CD4-positive, alpha-beta T cell treated with Interleukin-17A for 1 hour (primary cell): ENCODE measurements around the gene EEFSEC.

ENCODE experiments used
- DNase-seq: peaks from one replicate; pipeline ENCODE4 v3.0.0-alpha.2; 2020

Gene EEFSEC, protein sequence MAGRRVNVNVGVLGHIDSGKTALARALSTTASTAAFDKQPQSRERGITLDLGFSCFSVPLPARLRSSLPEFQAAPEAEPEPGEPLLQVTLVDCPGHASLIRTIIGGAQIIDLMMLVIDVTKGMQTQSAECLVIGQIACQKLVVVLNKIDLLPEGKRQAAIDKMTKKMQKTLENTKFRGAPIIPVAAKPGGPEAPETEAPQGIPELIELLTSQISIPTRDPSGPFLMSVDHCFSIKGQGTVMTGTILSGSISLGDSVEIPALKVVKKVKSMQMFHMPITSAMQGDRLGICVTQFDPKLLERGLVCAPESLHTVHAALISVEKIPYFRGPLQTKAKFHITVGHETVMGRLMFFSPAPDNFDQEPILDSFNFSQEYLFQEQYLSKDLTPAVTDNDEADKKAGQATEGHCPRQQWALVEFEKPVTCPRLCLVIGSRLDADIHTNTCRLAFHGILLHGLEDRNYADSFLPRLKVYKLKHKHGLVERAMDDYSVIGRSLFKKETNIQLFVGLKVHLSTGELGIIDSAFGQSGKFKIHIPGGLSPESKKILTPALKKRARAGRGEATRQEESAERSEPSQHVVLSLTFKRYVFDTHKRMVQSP

DNA sequence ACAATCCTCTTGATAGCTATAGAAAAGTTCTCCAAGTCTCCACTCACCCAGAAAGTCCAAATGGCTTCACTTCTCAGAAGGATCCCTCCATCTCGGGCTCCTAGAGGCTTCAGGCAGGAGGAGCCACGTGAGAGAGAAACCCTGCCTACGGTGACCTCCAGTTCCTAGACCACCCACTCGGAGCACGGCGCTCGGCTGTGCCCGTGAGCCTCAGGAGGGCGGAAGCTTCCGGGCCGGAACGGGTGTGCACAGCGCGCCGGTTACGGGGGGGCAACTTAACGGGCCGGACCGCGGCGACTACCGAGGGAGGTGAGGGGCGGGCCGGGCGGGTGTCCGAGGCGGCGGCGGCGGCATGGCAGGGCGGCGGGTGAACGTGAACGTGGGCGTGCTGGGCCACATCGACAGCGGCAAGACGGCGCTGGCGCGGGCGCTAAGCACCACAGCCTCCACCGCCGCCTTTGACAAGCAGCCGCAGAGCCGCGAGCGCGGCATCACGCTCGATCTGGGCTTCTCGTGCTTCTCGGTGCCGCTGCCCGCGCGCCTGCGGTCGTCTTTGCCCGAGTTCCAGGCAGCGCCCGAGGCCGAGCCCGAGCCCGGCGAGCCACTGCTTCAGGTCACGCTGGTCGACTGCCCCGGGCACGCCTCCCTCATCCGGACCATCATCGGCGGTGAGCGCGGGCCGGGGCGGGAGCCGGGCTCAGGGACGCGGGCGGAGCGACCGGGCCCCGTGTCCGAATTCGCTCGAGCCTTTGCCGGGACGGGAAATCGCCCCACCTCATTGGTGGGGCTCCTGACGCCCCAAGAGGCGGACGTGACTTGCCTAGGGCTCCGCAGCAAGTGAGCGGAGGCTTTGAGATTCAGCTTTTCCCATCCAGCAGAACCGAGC, at the start of gene EEFSEC:
Gene EEFSEC (plus strand): TSS at position 326 of the 886 bp plus-strand sequence. CDS start 27 bp downstream, at position 353.
- DNase-seq: peak; percentile 90

DNA sequence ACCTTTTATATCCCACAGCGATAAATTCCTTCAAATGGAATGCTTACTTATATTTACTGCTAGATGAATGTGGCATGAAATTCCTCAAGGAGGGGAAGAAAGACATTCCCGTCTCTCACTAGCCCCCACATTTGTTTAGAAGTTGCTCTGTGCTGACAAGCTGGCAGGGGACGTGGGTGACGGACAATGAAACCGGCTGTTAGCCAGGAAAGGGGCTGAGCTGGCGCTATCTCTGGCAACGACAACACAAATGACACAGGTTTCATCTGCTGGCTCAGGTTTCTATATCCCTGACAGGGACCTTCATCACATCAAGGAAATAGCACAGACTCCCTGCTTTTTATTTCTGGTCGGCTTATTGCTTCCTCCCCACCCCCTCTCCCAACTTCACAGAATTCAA, 45.4 kb upstream of the EEFSEC start:
- DNase-seq: no peak

DNA sequence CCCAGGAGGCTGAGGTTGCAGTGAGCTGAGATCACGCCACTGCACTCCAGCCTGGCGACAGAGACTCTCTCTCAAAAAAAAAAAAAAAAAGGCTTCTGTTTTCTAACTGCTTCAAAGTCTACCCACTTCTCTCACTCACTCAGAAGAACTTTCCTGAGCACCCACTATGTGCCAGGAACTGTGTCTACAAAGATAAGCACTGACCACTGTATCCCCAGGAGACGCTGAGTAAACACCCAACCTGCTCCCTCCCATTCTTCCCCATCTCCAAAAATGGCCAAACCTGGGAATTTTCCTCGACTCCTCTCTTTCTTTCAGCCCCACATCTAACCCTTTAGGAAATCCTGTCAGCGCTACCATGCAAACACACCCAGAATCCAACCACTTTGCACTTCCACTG, 42.1 kb upstream of the EEFSEC start:
- no peak for DNase-seq

DNA sequence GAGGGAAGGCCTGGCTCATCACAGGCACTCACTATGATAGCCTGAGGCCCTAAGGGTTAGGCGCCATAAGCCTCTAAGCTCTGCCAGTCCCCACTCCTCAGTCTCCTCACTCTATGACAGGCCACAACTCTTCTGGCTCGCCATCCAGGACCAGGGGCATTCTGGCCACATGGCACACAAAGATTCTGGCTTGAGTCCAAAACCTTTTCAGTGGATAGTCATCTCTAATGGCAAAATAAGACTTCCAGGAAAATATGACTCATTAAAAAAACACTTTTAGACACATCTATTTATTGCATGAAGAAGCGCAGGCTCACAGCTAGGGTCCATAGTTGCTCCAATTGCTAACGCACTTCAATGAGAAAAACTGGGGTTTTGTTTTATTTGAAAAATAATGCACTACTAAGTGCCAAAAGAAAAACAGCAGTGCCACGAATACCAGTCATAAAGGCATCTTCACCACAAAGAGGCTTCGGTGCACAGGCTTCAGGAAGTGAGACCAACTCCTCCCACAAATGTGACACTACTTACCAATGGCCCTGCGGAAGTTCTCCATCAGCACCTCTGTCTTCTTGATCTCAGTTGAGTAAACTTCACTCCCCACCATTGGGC, 40.8 kb upstream of the EEFSEC start:
- peak; percentile 76 for DNase-seq

DNA sequence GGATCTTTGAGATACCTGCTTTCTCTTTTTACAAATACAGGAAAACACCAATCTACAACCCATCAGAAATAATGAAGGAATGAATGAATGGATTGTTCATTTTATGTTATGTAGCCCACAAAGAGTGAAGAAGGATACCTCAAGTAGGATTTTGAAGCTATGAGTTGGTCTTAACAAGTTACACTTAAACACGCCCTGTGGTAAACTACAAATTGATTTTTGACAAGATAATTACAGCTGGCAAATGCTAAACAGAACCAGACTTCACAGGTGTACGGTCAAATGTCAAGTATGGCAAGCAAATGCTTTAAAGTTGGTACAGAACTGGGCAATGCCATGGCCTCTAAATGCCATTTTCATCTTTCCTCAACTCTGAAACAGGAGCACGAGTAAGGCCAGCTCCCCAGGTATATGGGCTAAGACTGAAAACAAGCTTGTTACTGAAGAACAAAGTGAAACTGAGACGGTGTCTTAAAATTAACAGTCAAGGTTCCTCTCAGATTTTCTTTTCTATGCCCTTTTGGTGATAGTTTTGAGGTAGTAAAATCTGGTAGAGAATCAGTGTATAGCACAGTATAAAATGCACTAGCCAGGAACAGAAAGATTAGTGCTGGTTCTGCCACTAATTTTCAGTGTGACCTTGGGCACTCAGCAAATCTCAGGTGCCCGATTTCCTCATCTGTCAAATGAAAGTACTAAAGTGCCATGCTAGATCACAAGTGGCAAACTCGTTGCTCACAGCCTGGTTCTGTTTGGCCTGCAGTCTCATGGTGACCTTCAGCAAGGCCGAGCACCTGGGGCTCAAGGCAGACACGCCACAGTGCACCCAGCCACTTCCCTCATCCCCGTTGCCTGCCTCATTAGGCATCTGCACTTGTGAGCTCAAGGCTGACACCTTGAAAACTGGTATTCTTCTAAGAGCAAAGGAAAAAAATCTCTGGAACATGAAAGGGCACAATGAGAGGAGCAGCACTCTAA, 39.2 kb upstream of the EEFSEC start:
- peak; percentile 25 for DNase-seq

DNA sequence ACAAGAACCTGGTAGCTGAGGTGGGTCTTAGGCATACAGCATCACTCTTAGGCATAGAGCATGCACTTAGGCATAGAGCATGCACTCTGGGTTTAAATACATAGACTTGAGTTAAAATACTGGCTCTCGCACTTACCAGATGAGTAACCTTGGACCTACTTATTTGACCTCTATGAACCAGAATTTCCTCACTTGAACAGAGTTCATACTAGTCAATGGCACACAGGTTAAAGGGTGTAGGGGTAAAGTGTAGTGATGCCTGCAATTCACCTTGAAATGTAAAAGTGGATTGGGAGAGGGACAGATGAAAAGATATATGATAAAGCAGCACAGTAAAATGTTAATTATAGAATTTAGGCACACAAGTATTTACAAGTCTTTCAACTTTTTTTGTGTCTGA, 31.3 kb upstream of the EEFSEC start:
- no peak for DNase-seq

DNA sequence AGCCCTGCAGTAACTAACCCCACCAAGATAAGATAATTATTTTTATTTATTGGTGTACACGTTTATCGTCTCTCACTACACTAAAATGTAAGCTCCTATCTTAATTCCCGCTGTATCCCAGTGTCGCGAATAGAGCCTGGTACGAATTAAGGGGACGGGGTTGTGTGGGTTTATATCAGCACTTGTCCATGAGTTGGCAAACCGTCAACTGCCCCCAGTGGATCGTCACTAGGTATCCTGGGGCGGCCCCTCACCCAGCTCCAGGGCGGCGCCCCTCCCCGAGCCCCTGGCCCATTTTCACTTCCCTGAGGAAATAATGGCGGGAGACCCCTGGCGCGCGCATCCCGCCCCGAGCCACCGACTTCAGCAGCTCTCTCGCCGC, 30.1 kb upstream of the EEFSEC start:
- DNase-seq: no peak

DNA sequence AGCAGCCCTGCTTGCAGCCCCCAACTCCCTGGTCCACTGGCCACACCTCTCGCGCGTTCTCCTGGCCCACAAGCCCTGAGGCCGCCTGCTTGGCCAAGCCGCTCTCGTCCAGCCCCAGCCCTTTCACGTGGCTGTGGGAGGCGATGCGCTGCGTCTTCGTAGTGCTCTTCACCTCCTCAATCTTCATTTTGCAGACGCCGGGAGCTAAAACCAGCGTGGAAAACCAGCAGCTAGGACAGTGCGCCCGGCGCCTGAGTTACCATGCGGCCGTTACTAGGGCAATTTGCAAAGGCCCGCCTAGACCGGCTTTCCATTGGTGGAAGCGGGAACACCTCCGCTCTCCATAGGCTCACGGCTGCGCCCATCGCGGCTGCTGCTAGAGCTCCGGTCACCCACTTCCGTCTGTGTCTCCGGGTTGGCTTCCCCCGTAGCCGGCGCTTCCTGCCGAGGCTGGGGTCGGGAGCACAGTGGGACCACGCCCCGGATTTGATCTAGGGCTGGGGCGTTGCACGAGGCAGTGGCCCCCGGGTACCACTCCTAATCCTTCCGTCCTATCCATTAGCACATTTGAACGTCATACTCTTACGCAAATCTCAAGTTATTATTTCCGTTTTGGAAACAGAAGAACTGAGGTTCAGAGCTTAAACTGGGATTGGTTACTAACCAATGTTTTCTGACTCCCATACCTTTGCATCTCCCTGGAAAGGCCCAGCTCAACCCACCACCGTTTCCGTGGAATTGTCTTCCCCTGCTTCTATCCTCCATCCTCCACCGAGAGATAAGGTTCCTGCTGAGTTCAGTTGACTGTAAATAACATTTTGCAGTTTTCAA, 29.5 kb upstream of the EEFSEC start, which contains the start of gene RUVBL1:
Gene RUVBL1 (minus strand): TSS at position 275 of the 831 bp plus-strand sequence. CDS start 88 bp downstream, at position 187.
- DNase-seq: peak; percentile 98

DNA sequence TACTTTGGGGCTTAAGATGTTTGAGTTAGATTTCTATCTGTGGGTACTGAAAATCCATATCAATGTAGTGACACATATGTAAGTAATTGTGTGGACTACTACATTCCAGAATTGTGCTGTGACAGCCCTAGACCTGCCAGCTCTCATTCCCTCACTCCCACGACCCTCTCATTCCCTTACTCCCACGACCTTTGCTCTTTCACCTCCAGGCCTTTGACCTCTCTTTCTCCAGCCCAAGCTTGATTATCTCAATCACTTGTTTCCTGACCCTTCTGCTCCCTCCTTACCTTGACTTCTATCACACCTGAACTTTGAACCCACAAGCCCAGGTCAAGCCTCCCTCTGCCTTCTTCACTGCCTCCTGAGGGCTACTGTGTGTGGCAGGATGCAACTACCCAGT, 26.0 kb upstream of the EEFSEC start:
- no peak for DNase-seq

DNA sequence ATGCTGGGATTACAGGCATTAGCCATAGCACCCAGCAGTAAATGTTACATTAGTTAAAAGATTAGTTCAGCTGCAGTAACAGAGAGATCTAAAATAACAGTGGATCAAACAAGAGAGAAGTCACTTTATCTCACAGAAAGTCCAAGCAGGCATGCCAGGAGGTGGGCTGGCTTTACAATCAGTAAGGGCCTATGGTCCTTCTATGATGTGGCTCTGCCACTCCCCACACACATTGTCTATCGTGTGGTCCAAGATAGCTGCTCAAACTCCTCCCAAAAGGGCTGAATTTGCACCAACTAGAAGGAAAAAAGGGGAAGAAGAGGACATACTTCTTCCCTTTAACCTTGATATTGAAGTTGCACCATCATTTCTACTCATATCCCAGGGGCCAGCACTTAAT, 25.0 kb upstream of the EEFSEC start:
- no peak for DNase-seq

DNA sequence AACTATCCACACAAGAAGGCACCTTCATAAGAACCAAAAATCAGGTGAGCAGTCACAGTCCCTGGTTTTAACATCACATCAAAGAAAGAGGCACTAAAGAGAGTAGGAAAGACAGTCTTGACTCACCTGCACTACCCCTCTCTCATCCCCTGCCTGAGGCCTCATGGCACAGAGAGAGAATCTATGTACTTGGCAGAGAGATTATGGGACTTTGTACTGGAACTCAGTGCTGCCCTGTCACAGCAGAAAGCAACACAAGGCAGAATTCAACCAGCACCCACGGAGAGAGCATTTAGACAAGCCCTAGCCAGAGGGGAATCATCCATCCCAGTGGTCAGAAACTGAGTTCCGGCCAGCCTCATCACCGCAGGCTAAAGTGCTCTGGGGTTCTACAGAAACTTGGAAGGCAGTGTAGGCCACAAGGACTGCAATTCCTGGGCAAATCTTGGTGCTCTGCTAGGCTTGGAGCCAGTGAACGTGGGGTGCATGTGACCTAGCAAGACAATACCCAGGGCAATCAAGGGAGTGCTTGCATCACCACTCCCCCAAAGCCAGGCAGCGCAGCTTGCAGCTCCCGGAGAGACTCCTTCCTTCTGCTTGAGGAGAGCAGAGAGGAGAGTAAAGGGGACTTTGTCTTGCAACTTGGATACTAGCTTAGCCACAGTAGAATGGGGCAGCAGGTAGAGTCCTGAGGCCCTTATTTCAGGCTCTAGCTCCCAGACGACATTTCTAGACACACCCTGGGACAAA, 21.2 kb upstream of the EEFSEC start:
- no peak for DNase-seq

DNA sequence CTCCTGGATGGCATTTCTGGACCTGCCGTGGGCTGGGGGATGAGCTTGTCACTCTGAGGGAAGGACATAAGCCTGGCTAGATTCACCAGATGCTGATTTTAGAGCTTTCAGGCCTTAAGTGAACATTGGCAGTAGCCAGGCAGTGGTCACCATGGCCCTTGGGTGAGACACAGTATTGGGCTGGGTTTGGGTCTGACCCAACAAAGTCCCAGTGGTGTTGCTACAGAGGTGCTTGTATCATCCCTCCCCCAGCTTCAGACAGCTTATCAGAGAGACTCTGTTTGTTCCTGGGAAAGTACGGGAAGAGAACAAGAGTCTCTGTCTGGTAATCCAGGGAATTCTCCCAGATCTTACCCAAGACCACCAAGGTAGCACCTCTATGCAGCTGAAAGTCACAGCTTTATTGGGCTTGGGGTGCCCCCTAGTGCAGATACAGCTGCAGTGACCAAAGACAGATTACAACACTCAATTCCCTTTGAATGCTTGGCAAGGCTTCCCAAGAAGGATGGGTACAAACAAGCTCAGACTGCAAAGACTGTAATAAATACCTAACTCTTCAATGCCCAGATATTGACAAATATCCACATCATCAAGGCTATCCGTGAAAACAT, 19.9 kb upstream of the EEFSEC start:
- DNase-seq: peak; percentile 69

DNA sequence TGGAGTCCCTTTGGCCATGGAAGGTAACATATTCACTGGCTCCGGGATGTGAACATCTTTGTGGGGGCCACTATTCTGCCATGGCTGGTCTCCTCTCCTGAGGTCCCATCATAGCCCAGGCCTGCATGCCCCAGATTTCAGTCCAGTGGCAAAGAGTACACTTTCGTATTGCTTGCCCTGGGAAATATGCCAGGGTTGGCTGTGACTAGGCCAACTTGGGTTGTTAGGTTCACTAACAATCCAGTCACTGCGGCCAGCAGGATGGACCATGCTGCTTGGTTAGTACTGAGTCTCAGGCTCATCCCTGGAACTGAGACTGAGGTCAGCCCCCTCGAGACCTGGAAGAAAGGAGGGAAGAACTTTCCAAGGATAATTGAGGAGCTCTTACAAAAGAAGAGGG, 9.8 kb upstream of the EEFSEC start:
- no peak for DNase-seq

DNA sequence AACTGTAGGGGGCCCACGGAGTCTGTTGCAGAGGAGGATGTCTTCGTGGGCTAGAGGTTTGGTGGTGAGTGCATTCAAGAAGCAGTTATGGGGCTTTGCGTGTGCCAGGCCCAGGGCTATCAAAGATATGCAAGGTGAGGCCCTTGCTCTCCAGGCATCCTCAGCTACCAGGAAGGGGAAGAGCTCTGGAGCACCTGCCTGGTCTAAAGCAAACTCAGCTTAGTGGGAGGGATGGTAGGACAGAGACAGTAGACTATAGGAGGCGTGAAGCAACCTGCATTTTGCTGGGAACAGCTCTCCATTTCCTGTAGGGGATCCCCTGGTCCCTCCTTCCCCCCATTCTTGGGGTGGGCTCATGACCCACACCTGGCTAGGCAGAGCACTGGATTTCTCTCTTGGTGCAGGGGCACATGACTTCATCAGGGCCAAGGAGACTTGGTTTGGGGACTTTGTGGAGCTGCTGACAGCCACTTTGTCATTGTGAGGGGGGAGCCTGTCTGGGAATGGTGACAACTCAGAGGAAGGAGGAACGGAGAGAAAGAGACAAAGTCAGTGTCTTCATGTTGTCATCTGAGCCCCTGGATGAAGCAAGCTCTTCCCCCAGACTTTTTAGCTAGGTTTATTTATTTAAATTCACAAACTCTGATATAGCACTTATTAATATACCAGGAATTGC, 8.6 kb upstream of the EEFSEC start:
- DNase-seq: no peak

DNA sequence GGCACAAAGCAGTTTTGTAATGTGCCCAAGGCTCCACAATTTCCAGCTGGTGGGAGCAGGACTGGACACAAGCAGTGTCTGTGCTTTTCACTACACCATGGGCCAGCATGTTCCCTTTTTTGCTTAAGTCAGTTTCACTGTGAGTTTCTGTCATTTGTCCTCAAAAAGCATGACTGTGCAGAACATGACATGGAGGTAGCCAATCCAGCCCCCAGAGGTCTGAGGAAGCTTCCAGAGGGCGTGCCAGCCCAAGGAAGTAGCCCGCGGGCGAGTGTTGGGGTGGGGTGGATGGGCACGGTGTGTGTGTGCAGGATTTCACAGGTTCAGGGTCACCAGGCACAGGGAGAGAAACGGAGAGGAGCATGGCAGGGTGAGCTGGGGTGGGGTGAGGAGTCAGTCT, 8.0 kb upstream of the EEFSEC start:
- DNase-seq: no peak

DNA sequence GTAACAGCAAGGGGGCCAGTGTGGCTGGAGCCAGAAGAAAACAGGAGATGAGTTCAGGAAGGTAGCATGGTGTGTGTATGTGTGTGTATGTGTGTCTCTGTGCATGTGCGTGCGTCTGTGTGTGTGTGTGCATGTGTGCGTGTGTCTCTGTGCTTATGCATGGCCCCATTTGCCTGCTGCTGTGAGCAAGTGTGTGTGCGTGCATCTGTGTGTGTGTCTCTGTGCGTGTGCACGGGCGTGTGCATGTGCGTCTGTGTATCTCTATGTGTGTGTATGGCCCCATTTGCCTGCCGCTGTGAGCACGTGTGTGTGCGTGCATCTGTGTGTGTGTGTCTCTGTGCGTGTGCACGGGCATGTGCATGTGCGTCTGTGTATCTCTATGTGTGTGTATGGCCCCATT, 7.1 kb upstream of the EEFSEC start:
- DNase-seq: no peak

DNA sequence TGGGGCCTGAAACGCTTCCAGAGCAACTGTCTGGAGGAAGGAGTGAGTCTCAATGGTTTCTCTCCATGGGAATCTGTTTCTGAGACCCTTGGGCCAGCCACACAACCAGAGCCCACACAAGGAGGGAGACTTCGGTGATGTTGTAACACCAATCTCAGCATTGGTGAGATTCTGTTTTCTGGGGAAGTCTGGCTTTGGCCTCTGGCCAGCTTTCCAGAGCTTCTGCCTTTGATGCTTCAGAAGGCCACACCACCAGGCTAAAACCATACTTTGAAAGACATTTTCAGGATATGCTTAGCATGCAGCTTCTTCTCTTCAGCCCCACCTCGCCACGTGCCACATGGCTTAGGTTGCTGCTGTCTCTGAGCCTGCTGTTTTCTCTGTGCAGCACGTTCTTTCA, 3.6 kb upstream of the EEFSEC start:
- no peak for DNase-seq

DNA sequence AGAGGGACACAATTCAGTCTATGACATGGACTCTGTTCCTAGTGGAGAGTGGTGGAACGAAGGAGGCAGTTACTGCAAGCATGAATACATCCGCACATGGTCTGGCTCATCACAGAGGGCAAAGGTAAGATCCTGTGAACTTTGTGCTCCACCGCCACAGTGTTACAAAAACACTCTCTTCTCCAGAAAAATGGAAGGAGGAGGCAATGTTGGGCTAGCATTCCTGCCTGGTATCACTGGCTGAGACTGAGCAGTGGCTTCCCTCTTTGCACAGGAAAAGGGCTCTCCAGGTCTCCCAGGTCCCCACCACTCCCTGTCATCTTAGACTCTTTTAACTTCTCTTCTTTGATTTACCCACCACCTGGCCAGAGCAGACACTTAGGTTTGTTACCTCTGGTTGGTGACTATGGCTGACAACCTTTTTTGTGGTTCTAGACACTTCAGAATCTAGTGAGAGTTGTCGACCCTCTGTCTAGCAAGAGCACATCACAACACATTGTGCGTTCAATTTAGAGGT, 1.5 kb upstream of the EEFSEC start:
- DNase-seq: no peak
